Non-pigmented ciliary epithelial cell (primary cell): ENCODE data around the gene IRF2BPL.

Experiments
- DNase-seq: peaks from one replicate; pipeline ENCODE4 v3.0.0-alpha.2; 2010; ENCODE audit warnings: low read depth

IRF2BPL gene

DNA sequence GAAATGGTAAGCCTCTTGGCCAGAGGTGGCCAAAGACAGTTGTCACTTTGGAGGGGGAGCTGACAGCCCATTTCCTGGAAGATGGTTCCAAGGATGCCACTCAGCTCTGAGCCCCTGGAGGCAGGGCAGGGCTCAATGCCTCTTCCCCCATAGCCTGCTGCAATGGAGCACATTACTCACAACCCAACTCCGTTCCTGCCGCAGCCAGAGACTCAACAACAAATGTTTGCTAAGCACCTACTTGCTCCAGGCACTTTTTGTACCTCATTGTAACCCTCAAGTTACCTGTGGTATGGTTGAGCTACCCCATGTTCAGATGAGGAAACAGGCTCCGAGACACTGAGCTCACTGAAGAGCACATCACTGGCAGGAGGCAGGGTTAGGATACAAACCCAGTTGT is 19.5 kb downstream of the IRF2BPL start:
- no peak for DNase-seq

GRCh38 chr14:77008541-77008940 is 20.0 kb downstream of the IRF2BPL start:
- no peak for DNase-seq

DNA sequence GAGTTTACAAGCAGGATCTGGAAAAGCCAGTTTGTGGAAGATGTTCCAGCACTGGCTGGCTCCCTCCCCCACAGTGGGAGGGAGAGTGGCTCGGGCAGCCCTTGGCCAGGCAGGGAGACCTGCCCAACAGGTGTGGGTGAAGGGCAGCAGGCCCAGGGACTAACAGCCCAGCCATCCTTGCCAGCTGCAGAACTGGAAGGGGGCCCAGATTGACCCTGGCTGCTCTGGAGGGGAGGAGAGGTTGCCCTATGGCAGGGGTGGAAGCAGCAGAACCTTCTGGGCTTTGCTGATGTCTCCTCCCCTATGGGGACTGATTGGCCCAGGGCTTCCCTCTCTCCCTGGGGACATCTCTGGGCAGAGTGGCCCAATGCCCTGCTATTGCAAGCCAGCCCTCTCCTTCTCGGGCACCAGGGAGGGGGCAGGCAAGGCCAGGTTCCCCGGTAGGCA is 20.5 kb downstream of the IRF2BPL start:
- no peak for DNase-seq

DNA sequence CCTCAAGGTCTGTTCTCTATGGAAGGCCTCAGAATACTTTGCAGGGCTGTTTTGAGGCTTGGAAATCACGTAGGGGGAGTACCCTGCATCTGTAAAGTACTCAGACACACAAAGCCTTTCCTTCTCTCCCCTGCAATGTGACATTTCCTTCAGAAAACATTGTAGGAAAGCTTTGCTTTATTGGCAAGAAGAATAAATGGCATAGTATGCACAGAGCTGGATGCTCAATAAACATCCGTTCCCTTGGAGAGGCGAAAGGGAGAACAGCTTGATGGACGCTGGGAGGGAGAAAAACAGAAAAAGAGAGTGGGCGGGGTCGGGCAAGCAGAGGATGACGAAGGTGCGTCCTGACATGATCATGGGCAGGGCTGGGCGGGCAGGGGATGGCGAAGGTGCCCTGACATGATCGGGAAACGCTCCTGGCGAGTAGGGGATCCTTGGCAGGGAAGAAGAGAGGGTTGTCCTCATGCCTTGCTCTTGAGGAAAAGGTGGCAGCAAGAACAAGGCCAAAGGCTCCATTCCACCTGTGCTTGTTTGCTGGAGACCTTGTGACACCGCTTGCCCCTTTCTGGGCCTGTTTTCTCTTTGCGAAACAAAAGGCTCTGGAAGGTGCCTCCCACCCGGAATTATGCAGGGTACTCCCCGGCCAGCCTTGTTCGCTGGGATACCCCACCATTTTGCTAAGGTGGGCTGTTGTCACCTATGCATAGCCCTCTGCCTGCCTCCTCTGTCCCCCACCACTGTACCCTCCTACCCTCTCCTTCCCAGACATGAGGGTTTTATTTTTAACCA is 21.1 kb downstream of the IRF2BPL start:
- DNase-seq, result no peak

- no peak for DNase-seq
These were observed 22.4 kb downstream of the IRF2BPL start for GRCh38 chr14:77006132-77006531.

GRCh38 chr14:77005559-77005958 is 22.9 kb downstream of the IRF2BPL start:
- no peak for DNase-seq

GRCh38 chr14:77004711-77005460 is 23.6 kb downstream of the IRF2BPL start:
- no peak for DNase-seq

DNA sequence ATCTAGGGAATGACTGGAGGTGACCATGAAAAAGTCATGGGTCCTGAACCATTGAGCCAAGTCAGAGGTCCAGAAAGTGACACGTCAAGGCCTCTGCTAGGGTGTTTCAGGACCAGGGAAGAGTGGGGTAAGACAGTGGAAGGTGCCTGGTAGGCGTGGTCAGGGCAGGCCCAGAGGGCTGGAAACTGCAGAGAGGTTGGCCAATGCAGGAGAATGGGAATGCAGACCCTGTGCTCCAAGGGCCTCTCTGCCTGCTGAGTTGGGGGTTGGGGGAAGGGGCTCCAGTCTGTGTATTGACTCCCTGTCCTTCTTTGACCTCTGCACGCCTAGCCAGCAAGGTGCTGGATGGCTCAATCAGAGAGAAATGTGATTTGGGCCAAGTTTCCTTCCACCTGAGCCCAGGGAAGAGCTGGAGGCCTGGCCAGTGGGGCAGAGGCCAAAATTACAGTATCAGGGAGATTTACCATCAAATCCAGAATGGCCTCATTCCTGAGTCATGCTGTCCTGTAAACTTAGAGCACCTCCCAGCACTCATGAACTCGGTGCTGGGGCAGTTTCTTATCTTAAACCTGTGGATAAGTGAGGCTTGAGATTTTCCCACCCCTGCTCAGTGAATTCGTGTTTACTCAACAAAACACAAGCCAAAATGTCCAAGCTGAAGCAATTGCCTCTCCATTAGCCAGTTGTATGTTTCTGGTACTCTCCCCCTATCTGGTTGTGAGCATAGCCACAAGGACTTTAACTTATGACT is 24.4 kb downstream of the IRF2BPL start:
- no peak for DNase-seq

GRCh38 chr14:77002889-77003288 is 25.6 kb downstream of the IRF2BPL start:
- DNase-seq, result no peak

DNA sequence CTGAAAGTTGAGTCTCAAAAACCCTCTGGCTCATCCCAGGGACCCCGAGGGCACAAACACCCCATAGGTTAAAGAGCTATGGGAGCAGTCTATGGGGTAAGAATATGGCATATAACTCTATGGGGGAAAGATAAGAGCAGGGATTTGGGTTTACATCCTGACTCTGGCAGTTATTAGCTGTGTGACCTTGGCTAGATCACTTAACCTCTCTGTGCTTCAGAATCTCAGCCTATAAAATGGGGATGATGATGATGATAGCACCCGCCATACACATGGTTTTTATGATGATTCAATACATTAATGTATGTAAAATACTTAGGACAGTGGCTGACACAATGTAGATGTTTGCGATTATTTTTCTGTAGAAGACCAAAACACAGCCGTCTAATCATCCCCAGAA is 26.2 kb downstream of the IRF2BPL start:
- DNase-seq, result no peak

DNA sequence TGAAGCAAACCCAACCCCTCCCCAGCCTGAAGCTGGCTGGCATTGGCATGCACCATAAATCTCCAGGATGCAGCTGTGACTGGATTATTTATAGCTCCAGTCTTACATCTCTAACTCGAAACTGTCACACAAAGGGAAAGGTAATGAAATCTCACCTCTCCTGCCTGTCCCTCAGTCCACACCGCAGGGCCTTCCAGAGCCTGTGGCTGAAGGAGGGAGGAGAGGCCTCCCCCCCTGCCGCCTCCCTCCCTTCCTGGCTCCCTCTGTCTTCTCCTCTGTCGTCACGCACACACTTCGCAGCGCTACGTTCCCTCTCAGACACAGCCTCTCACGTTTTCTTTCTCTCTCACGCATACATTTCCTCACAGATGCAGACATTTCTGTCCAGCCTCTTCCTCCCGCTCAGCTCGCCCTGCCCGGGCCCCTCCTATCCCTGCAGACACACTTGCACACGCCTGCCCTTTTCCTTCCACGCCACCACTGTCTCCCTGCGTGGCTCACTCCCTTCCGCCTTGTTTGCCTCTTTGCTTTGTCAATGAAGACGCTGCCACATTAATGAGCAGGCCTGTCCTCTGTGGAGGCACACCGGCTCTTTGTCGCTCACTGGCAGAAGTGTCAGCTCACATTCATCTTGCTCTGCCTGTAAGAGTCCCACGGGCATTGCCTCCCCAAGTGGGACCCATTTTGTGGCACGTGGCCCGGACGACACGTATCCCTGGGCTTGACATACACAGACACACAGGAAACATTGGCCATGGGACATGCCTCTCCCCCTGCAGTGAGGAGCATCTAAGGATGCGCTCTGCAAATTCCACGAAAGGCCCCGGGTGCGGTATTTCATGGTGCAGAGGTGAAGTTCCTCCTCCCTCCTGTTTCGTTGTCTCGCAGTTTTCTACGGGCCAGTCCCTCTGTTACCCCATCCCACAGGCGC is 27.9 kb downstream of the IRF2BPL start:
- DNase-seq, result no peak

GRCh38 chr14:76998910-76999309 is 29.6 kb downstream of the IRF2BPL start:
- no peak for DNase-seq

DNA sequence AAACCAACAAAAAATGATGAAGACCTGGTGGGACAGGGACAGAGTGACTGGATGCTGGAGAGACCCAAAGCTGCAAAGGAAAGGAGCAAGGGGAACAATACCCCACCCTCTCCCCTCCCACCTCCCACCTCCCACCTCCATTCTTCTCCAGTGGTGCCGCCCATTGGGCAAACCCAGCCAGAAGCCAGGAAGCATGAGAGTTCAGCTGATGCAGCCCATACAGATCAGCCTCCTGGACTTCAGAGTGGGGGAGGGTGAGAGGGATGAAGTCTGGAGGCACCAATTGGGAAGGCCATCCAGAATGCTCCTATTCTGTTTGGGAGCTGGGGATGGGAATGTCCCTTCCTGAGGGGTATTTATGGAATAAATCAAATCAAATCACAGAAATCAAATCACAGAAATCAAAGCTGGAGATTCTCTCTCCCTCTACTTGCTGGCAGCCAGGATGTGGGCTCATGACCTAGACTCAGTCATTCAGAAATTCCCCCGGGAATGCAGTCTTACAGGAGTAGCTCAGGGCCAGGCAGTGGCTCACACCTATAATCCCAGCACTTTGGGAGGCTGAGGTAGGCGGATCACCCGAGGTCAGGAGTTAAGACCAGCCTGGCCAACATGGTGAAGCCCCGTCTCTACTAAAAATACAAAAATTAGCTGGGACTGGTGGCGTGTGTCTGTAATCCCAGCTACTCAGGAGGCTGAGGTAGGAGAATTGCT is 31.1 kb downstream of the IRF2BPL start:
- no peak for DNase-seq

DNA sequence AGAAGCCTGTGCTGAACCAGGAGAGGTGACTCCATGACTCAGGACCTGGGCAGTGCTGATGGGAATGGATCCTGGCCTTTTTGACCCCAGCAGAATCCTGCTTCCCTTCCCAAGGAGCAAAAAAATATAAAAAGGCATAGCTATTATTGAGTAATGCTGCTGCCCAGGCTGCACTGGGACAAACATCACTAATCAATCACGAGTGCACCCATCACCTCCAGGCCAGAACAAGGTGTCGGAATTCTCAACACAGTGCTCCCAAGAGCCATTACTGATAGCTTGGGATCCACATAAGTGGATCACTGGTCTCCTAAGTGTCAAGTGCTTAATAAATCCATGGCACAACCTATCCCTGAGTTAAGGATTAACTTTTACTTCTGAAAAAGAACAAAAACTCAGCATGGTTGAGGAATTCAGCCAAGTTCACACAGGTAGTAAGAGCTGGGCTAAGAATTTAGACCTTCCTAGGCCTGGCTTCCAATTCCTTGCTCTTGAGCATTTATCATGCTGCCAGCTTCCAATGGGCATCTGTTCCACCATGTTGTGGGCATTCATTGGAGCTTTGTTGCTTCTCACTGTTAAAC is 31.9 kb downstream of the IRF2BPL start:
- no peak for DNase-seq

DNA sequence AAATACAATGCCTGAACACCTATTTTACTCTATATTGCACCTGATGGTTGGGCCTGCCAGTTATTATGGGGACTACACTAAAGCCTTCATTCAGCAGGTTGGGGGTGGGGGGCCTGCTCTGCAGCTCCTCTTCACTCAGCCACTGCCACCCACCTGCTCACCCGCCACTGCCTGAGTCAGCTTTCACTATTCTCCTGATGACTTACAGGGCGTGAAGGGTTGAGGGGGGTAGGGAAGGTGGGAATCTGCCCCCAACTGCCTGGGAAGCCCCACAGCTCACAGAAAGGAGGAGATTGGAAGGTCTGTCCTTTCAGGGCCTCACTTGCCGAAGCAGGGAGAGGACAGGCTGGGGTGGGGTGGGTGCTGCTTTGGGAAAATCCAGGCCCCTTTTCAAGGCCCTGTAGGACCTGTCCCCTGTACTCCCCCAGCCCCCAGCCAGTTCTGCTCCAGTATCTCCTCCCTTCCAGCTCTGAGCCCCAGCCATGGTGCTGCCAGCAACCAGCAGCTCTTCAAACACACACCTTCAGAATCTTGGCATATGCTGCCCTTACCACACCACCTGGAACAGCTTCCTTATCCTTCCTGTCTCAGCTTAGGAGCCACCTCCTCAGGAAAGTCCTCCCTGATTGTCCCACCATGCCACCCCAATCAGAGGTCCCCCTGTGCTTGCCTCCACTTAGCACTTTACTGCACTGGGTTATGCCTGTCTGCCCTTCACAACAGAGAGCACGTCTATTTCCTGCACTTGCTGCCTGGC is 33.1 kb downstream of the IRF2BPL start:
- no peak for DNase-seq

DNA sequence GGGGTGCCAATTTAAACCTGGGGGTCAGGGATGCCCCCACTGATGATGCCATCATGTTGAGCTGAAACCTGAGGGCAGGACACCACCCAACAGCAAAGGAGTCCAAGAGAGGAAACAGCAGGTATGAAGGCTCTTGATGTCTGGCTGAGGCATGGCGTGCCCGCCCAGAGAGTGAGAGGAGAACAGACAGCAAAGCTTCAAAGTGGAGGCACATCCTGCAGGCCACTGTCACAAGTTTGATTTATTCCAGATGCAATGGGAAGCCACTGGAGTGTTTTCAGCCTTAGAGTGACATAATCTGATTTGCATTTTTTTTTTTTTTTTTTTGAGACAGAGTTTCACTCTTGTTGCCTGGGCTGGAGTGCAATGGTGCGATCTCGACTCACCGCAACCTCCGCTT is 34.8 kb downstream of the IRF2BPL start:
- no peak for DNase-seq

GRCh38 chr14:76990084-76990483 is 38.4 kb downstream of the IRF2BPL start:
- no peak for DNase-seq

- no peak for DNase-seq
These were observed 40.5 kb downstream of the IRF2BPL start for GRCh38 chr14:76987956-76988520.

DNA sequence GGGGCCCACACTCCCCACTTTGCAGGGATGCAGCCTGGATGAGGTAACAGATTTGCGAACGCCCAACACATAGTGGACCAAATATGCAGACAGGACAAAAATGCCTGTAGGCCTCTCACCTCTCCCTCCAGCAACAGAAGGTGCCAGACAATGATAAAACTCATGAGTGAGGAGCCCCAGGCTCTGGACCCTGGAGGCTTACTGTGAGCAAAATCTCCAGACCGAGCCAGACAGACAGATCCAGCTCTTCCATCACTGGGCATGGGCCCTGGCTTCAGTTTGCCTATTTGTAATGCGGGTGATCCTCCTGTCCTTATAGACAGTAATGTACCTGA is 42.3 kb downstream of the IRF2BPL start:
- no peak for DNase-seq
